Stimulated activated CD4-positive, alpha-beta T cell treated with anti-CD3 and anti-CD28 coated beads, Interleukin-2, amount 100 ng/mL, for 4 hours (primary cell): ENCODE results near the gene GNGT1.

Experiments
- DNase-seq: peaks from one replicate; pipeline ENCODE4 v3.0.0-alpha.2; 2020; ENCODE audit warnings: low read depth

GNGT1 gene

GRCh38 chr7:93943816-93944540, 37.6 kb downstream of the GNGT1 start:
- no peak for DNase-seq

GRCh38 chr7:93944673-93945072, 38.3 kb downstream of the GNGT1 start:
- DNase-seq = no peak

- no peak for DNase-seq
Observed at GRCh38 chr7:93945083-93945482, 38.7 kb downstream of the GNGT1 start.

GRCh38 chr7:93945756-93946535, 39.6 kb downstream of the GNGT1 start:
- no peak for DNase-seq

GRCh38 chr7:93948106-93948505, 41.7 kb downstream of the GNGT1 start:
- DNase-seq = no peak

- DNase-seq = no peak
Observed at GRCh38 chr7:93948873-93949272, 42.5 kb downstream of the GNGT1 start.

- no peak for DNase-seq
Observed at GRCh38 chr7:93949423-93949822, 43.1 kb downstream of the GNGT1 start.

GRCh38 chr7:93955304-93955703, 48.9 kb downstream of the GNGT1 start:
- DNase-seq = no peak

GRCh38 chr7:93957767-93958166, 51.4 kb downstream of the GNGT1 start:
- no peak for DNase-seq

GRCh38 chr7:93958216-93958615, 51.8 kb downstream of the GNGT1 start:
- no peak for DNase-seq

- no peak for DNase-seq
Observed at GRCh38 chr7:93958651-93959050, 52.3 kb downstream of the GNGT1 start.
